GM19239 (cell line): ENCODE measurements around the gene SMYD5.
"Not testable (repeated sequence)": the region's sequence is repeated elsewhere in the genome, so short reads cannot be mapped to it uniquely, and the experiment has no call there.

Experiments used
- DNase-seq: peaks from one replicate; pipeline ENCODE4 v3.0.0; 2011; ENCODE audit warnings: low spot score; ENCODE audit not compliant: insufficient read length
- FAIRE-seq: peaks from 2 replicates; lab custom pipeline; 2011; peaks lifted over from hg19 to GRCh38; lab: Jason Lieb, UNC

SMYD5 gene

GRCh38 chr2:73257425-73258125 lies 43.5 kb downstream of the SMYD5 start:
- DNase-seq (no peak), FAIRE-seq (no peak)

GRCh38 chr2:73258186-73258912 lies 44.3 kb downstream of the SMYD5 start:
- no peak for FAIRE-seq

DNA sequence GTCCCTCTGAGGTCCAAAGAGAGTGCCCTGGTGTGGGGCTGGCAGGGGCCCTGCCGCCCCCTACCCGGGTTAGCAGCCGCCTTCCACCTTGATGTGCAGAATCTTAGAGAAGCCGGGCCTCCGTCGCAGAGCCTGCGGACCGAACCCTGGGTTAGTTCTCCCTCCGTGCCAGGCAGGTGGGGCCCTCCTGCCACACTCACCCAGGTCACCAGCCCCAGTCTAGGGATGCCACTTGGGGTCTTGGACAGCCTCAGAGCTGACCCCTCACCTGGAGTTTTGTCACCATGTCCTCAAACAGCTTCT lies 44.8 kb downstream of the SMYD5 start:
- DNase-seq (no peak), FAIRE-seq (no peak)

More at GRCh38 chr2:73258186-73258912, 44.3 kb downstream of the SMYD5 start:
- no peak for DNase-seq

- FAIRE-seq, result no peak
- DNase-seq, result no peak
Measured at GRCh38 chr2:73259276-73259675, 45.2 kb downstream of the SMYD5 start.

GRCh38 chr2:73259704-73260337 lies 45.8 kb downstream of the SMYD5 start:
- FAIRE-seq (no peak), DNase-seq (no peak)

DNA sequence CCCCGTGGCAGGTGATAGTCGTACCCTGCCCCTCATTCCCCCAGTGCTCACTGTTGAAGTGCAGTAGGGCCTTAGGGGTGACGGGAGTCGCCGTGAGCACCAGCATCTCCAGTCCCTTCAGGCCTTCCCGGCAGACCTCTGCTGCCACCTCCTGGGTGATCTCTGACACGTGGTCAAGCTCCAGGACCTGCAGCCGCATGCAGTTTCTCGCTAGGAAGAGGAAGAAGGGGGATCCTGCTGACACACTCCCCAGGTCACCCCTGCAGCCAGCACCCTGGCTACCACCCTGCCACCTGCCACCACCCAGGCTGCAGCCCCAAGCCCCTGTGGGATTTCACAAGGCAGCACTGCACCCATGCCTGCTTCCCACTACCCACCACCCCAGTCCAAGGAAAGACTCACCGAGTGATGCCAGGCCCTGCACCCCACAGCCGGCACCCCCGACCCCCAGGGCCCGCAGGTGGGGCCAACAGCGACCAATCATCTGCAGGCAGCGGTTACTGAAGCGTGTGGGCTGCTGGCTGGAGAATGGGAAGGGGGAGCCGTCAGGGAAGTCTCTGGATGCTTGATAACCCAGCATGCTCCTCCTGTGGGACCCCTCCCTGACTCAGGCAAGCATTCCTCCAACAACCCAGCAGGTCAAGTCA lies 46.4 kb downstream of the SMYD5 start:
- no peak for FAIRE-seq
- no peak for DNase-seq

DNA sequence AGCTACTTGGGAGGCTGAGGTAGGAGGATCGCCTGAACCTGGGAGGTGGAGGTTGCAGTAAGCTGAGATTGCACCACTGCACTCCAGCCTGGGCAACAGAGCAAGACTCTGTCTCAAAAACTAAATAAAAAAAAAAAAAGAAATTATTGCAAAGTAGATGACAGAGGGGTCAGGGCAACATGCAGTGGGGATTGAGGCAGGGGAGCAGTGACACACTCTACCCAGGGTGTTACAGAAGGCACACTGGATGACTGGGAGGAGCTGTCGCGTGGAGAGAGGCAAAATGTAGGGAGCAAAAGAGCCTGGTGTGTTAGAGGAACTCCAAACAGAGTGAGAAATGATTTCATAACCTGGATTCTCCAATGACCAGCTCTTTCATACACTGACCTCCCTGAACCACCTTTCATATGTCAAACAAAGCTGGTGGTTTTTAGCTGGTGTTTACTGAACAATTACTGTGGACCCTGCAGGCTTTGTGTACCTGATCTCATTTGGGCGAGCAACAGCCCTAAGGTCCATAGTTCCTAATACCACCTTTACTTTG lies 48.1 kb downstream of the SMYD5 start:
- no peak for FAIRE-seq

DNA sequence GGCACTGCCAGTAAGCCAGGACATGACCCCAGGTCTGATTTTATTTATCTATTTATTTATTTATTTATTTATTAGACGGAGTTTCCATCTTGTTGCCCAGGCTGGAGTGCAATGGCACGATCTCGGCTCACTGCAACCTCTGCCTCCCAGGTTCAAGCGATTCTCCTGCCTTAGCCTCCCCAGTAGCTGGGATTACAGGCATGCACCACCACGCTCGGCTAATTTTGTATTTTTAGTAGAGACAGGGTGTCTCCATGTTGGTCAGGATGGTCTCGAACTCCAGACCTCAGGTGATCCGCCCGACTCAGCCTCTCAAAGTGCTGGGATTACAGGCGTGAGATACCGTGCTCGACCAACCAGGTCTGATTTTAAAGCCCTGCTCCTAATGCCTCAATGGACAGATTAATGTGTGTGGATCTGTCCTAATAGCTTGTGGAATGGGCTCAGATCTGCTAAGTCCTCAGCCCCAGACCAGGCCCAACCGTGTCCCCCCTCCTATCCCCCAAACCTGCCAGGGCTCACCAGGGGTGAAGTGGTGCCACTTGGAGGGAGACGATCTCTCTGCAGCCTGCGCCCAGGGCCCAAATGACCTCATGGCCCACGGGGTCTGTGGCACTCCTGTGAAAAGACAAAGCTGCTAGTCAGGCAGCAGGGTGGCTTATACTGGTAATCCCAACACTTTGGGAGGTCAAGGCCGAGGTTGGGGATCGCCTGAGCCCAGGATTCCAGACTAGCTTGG lies 48.8 kb downstream of the SMYD5 start:
- not testable (repeated sequence) for DNase-seq, FAIRE-seq

More for the DNA sequence above, 48.1 kb downstream of the SMYD5 start:
- no peak for DNase-seq

DNA sequence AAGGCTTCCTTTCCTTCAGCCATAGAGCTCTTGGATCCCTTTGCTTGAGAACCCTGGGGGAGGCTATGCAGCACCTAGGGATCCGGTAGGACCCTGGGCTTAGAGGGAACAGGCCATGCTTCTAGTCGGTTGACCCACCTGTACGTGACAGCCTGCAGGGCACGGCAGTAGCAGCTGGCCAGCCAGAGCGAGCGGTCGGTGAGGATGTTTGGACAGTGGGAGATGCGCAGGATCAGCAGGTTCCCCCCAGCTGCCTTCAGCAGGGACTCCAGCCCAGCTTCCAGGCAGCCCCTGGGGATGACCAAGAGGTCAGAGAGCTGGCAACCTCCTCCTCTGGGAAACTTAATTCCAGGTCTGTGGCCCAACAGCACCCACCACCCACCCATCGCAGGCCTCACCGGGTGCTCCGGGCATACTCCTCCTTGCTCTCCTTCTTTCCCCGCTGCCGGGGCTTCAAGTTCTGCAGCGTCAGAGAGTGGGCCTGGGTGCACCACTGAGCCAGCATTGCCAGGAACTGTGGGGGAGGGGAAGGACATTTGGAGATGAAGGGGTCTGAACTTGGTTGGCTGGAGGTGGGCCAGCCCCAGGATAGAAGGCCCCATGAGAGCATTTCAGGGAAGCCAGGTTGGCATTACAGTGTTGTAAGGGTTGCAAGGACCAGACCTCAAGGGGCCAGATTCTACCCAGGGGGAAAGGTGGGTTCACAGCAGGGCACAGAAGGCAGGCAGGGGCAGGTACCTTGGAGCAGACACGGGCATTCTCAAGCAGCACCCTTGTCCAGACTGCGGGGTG lies 49.7 kb downstream of the SMYD5 start:
- FAIRE-seq, result no peak
- no peak for DNase-seq

DNA sequence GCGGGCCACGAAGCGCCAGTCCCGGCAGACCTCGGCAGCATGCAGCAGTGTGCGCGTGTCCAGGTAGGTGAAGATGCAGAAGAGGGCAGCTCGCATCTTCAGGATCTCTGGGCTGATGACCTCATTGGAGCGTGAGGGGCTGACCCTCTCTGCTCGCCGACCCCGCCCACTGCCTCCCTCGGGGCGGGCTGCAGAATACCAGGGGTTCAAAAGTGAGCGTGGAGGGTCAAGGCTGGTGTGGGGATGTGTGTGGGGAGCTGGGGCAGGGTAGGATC lies 50.2 kb downstream of the SMYD5 start:
- DNase-seq (no peak), FAIRE-seq (no peak)

GRCh38 chr2:73264783-73265182 lies 50.7 kb downstream of the SMYD5 start:
- DNase-seq (no peak), FAIRE-seq (no peak)

- DNase-seq, result no peak
- no peak for FAIRE-seq
Measured at GRCh38 chr2:73265298-73266060, 51.4 kb downstream of the SMYD5 start.

DNA sequence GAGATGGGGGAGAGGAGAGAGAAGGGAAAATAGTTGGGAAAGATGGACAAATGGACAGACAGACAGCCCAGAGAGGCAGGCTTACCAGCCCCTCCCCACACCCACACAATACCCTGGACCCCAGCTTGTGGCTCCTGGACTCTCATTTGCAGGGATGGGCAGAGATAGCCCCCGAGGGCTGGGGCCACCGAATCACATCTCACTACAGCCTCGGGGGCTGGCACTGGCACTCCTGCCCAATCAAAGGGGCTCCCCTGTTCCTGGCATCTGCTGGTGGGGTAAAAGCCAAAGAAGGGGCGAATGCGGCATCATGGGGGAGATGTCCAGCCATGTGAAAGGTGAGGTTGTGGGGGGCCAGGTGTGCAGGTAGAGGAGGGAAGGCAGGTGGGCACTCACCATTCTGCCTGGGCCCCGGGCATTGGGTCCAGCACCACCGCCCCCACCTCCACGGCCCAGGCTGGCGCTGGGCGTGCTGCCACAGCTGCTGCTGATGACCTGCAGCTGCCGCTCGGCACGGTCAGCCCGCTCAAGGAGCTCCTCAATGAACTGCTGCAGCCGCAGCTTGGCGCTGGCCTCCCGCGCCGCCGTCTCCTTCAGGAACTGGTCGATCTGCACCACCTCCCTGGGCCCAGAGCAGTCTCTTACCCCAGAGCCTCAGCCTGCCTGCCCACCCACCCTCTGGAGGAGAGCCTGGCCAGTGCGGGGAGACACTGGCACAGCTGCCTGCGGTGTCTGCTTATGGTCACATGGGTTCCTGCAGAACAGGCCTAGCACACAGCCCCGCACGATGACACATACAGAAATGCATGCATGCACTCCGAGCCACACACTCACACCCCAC lies 52.2 kb downstream of the SMYD5 start:
- DNase-seq, result no peak
- FAIRE-seq, result no peak

DNA sequence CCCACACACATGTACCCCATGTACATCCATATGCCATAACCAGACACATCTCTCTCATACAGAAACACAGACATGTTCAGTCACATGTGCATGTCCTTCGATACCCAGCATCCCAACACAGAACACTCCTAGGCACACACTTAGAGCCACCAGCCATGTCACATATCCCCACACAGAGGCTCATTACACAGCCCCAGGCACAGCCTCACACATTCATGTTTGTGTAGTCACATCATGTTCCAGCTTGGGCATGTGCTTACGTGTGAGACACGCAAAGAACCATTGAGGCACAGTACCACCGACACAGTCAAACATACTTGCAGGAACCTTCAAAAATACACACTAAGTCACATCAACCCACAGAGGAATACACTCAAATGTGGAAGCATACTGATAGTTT lies 53.0 kb downstream of the SMYD5 start:
- no peak for FAIRE-seq
- DNase-seq, result no peak

DNA sequence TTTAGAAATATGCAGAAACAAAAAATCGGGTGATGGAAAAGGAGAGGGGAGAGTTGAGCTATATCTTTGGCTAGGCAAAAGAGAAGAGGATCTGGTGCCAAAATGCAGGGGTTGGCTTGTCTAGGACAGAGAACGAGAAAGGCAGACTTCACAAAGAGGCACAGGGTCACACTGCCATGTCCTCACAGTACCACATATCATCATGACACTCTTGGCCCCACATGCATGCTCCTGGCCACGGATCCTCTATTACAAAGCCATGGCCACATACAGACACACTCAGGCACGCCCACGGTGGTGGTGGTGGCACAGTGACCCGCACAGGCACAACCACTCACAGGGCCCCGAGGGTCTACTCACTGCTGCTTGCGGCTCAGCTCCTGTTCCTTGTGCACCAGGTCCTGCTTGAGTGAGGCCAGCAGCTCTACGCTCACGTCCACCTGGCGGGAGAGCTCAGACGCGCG lies 54.4 kb downstream of the SMYD5 start:
- no peak for FAIRE-seq
- no peak for DNase-seq

DNA sequence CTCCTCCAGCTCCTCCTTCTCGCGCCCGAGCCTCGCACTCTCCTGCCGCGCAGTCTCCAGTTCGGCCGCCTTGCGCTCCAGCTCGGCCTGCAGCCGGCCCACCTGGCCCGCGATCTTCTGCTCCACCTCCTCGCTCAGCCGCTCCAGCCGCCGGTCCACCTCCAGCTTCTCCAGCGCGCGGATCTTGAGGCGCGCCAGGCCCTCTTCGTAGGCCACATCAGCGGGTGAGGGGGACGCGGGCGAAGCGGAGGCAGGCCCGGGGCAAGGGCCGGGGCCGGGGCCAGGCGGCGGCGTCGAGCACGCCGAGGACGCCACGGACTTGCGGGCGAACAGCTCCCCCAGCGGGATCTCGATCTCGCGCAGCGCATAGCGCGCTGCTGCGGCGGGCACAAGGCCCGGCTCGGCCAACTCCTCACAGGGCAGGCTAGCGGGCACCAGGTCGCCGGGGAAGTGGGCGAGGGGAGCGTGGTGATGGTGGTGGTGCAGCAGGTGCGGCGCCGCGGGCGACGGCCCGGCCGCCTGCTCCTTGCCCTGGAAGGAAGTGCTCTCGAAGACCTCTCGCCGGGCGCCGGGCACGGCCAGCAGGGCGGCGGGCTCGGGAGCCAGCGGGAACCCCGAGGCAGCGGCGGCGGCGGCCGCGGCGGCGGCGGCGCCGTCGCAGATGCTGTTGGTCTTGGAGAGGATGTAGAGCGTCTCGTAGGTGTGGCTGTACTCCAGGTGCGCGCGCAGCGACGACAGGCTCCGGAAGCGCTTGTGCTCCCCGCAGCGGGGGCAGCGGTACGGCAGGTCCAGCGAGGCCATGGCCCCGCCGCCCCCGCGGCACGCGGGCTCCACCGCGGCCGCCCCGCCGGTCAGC lies 55.0 kb downstream of the SMYD5 start:
- no peak for FAIRE-seq
- peak; percentile 87 for DNase-seq
